ENCODE measurements around the gene CALR. TPM values are rescaled to one million over a fixed set of nuclear protein-coding genes. Genes with fewer than 3 reads are reported as not detected.

CALR gene
- total and polyA plus RNA-seq, 9 of the 15 experiments (the other 6 are each of a cell fraction or from before 2014, with no cell fraction given) = 126 to 811 (median 642) TPM

- TF ChIP-seq MYBL2 (IDR thresholded peaks at IDR 0.05; ENCODE audit: low read depth) (no peak), MYBL2 (CRISPR knock-in tag; IDR thresholded peaks at IDR 0.05; ENCODE audit: borderline replicate concordance) (no peak), ELK1 (CRISPR knock-in tag; IDR thresholded peaks at IDR 0.05) (no peak), XRCC3 (IDR thresholded peaks at IDR 0.05) (no peak), TRIM25 (IDR thresholded peaks at IDR 0.05; ENCODE audit: borderline replicate concordance) (no peak), ZNF589 (CRISPR knock-in tag; IDR thresholded peaks at IDR 0.05; ENCODE audit: low read depth) (0 out of 2 replicates have a peak, but pooled peaks have one; percentile 51), ASH1L (IDR thresholded peaks at IDR 0.05; ENCODE audit: borderline replicate concordance, low read depth, partially characterized antibody) (peak; percentile 33), EHMT2 (IDR thresholded peaks at IDR 0.05) (no peak), PRPF4 (IDR thresholded peaks at IDR 0.05; ENCODE audit: insufficient read depth, low read depth, low read length, poor library complexity, severe bottlenecking) (no peak), ZNF444 (CRISPR knock-in tag; IDR thresholded peaks at IDR 0.05) (no peak), MNT (conservative IDR thresholded peaks at IDR 0.05) (peak in 1 of 2 experiments; percentile 40; a peak in 1 of 4 replicates), ZNF75A (CRISPR knock-in tag; IDR thresholded peaks at IDR 0.05) (no peak), YY1 (IDR thresholded peaks at IDR 0.05; ENCODE audit: borderline replicate concordance in 1 of 3, control insufficient read depth in 1 of 3, extremely low read depth in 1 of 3, insufficient read depth in 3 of 3, insufficient read length in 1 of 3, insufficient replicate concordance in 2 of 3, low read depth in 1 of 3, low read length in 2 of 3) (peak in 2 of 3 experiments; percentile 39 to 42), ZBTB7A (IDR thresholded peaks at IDR 0.05; ENCODE audit: borderline replicate concordance, control insufficient read depth, low read depth, low read length) (peak; percentile 93)
Measured at GRCh38 chr19:12983542-12984142, 45.2 kb downstream of the CALR start (continued).
